GM12891 (cell line): ENCODE data around the gene ADCY2.

Source experiments
- DNase-seq: peaks from one replicate; pipeline ENCODE4 v3.0.0; 2011; ENCODE audit warnings: low spot score; ENCODE audit not compliant: insufficient read length
- FAIRE-seq: peaks from 2 replicates; lab custom pipeline; 2011; peaks lifted over from hg19 to GRCh38; lab: Jason Lieb, UNC
- PAX5 ChIP-seq: IDR thresholded peaks from 2 replicates; pipeline ENCODE4 v1.6.1; 2011; ENCODE audit warnings: low read length, moderate library complexity, mild to moderate bottlenecking; ENCODE audit not compliant: insufficient read depth, severe bottlenecking
- POLR2A ChIP-seq: IDR thresholded peaks from 2 replicates; pipeline ENCODE4 v1.6.1; 2011; ENCODE audit warnings: low read depth, low read length, control low read depth
- POLR2AphosphoS5 ChIP-seq: IDR thresholded peaks from 2 replicates; pipeline ENCODE4 v1.6.1; 2011; ENCODE audit warnings: low read depth, low read length, control low read depth
- POU2F2 ChIP-seq: IDR thresholded peaks from 2 replicates; pipeline ENCODE4 v1.6.1; 2011; ENCODE audit warnings: low read depth, mild to moderate bottlenecking, control low read depth, low read length, moderate library complexity
- SPI1 ChIP-seq: IDR thresholded peaks from 2 replicates; pipeline ENCODE4 v1.6.1; 2011; ENCODE audit warnings: low read depth, low read length, control low read depth
- TAF1 ChIP-seq: IDR thresholded peaks from 2 replicates; pipeline ENCODE4 v1.6.1; 2011; ENCODE audit warnings: low read depth, low read length, control low read depth

Gene ADCY2

DNA sequence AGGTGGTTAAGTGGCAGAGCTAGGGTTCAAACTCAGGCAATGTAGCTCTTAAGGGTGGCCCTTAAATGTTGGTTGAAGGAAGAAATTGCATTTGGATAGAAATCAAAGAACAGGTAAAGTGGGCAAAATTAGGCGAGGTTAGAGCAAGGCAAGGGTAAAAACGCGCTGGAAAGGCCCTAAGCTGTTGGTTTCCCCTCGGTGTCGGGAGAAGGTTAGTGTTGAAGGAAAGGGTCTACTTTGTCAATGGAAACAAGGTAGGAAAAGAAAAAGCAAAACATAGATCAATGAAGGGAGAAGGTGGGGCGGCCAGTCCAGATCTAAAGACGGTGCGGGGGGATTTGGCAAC, 472.5 kb downstream of the ADCY2 start:
- no peak for TF ChIP-seq SPI1
- no peak for TF ChIP-seq POU2F2
- TF ChIP-seq TAF1 = no peak
- TF ChIP-seq POLR2AphosphoS5 = no peak
- no peak for TF ChIP-seq POLR2A
- no peak for TF ChIP-seq PAX5
- DNase-seq (no peak), FAIRE-seq (peak; percentile 16)

- DNase-seq (peak; percentile 81), FAIRE-seq (peak; percentile 99)
- TF ChIP-seq POLR2A = peak; percentile 89
- TF ChIP-seq POU2F2 = peak; percentile 77
- no peak for TF ChIP-seq TAF1
- no peak for TF ChIP-seq PAX5
- no peak for TF ChIP-seq SPI1
Observed at GRCh38 chr5:7868773-7869473, 473.0 kb downstream of the ADCY2 start, which contains the start of the genes FASTKD3 and MTRR. TSS of gene FASTKD3 (minus strand) at chr5:7869031. CDS start at chr5:7868083, 948 bp downstream. TSS of gene MTRR (plus strand) at chr5:7869148. CDS start at chr5:7870795, 1,647 bp downstream.

GRCh38 chr5:7869474-7870136, 473.7 kb downstream of the ADCY2 start:
- peak; percentile 83 for FAIRE-seq
- TF ChIP-seq POLR2A = no peak
- no peak for TF ChIP-seq POU2F2
- no peak for DNase-seq

DNA sequence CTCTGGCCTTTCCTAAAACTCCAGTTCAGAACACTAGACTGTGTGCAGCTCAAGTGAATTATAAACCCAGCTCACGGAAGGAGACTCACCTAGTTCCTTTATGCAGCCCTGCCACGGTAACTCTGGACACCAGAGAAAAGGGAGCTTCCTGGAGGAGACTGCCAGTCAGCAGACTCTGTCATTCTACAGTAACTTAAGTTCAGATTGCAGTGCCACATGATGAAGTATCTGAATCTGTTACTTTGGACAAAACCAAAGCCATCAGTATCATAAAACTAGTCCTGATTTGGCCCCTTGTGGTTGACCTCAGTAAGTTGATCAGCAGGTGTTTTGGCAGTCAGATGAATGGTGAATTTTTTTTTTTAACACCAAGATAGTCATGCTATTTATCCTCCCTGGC, 475.7 kb downstream of the ADCY2 start:
- TF ChIP-seq POU2F2 (no peak), PAX5 (no peak), TAF1 (no peak), SPI1 (no peak), POLR2A (no peak), POLR2AphosphoS5 (no peak)
- FAIRE-seq (peak; percentile 13), DNase-seq (no peak)

- FAIRE-seq = no peak
- no peak for DNase-seq
- TF ChIP-seq TAF1 = no peak
- TF ChIP-seq POLR2A = no peak
- TF ChIP-seq POU2F2 = no peak
- no peak for TF ChIP-seq PAX5
- no peak for TF ChIP-seq POLR2AphosphoS5
- TF ChIP-seq SPI1 = no peak
Observed at GRCh38 chr5:7872517-7873130, 476.7 kb downstream of the ADCY2 start.

DNA sequence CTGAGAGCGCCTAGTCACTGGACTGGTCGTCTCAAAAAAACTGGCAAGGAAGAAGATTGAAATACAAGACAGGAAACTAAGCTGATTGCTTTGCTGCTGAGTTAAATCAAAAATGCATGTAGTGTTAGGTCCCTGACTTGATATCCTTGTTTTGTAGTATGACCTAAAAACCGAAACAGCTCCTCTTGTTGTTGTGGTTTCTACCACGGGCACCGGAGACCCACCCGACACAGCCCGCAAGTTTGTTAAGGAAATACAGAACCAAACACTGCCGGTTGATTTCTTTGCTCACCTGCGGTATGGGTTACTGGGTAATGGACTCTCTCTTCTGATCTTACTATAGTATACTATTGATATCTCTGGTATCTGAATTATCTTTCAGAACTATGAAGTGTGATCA, 477.3 kb downstream of the ADCY2 start:
- FAIRE-seq (peak; percentile 5), DNase-seq (no peak)
- no peak for TF ChIP-seq SPI1
- TF ChIP-seq POU2F2 = no peak
- TF ChIP-seq PAX5 = no peak
- TF ChIP-seq TAF1 = no peak
- no peak for TF ChIP-seq POLR2AphosphoS5
- TF ChIP-seq POLR2A = no peak

DNA sequence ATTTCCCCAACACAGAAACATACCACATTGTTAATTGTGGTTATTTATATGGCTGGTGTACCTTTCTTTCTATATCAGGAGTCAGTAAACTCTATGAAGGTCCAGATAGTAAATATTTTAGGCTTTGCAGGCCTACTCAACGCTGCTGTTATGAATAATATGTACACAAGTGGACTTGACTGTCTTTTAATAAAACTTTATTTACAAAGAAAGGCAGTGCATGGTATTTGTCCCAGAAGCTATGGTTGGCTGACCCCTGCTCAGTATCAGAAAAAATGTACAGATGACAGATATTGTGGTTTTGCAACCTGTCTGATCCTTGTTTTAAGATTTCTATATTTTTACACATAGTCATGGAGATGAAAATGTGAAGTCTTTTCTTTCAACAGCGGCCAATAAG, 478.7 kb downstream of the ADCY2 start:
- no peak for DNase-seq
- TF ChIP-seq SPI1 (no peak), POLR2AphosphoS5 (no peak), PAX5 (no peak), TAF1 (no peak), POLR2A (no peak), POU2F2 (no peak)
- FAIRE-seq = no peak

DNA sequence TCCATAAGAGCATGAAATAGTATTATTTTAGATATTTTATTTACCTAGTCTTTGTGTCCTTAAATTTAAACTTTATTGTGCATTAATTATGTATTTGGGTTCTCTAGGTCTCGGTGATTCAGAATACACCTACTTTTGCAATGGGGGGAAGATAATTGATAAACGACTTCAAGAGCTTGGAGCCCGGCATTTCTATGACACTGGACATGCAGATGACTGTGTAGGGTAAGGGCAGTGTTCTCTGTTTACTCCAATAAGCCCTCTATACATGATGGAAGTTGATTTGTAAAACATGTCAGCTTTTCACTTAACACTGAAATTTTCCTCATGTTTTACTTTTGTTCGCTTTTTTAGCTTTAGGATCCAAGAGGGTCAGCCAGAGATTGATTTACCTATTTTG, 479.2 kb downstream of the ADCY2 start:
- TF ChIP-seq POLR2AphosphoS5 (no peak), PAX5 (no peak), TAF1 (no peak)
- DNase-seq = no peak
- no peak for FAIRE-seq

GRCh38 chr5:7876867-7877266, 480.9 kb downstream of the ADCY2 start:
- no peak for DNase-seq
- no peak for FAIRE-seq
- TF ChIP-seq SPI1 (no peak), POU2F2 (no peak), PAX5 (no peak), TAF1 (no peak), POLR2A (no peak), POLR2AphosphoS5 (no peak)

- TF ChIP-seq PAX5 (no peak), POU2F2 (no peak), TAF1 (no peak), POLR2A (no peak), SPI1 (no peak), POLR2AphosphoS5 (no peak)
- FAIRE-seq = no peak
Observed at GRCh38 chr5:7877851-7878250, 481.9 kb downstream of the ADCY2 start.

More at GRCh38 chr5:7877851-7878250, 481.9 kb downstream of the ADCY2 start:
- DNase-seq = no peak
